H1 (cell line): ENCODE data around the gene SV2C. TPM values are rescaled to one million over a fixed set of nuclear protein-coding genes. Genes with fewer than 3 reads are reported as not detected.

Experiments
- CTCF ChIA-PET: fragments of 300-600 bp; sonication (Branson Sonifier 250); formaldehyde crosslinking; loops from one replicate; lab custom pipeline; 2021; ENCODE audit not compliant: partially characterized antibody; lab: Charles Lee
- POLR2A ChIA-PET: fragments of 300-600 bp; sonication (Branson Sonifier 250); formaldehyde crosslinking; loops from one replicate; lab custom pipeline; 2021; ENCODE audit warnings: inconsistent platforms; ENCODE audit not compliant: partially characterized antibody; lab: Charles Lee
- DNase-seq, 2 experiments: peaks; one replicate each; pipeline versions ENCODE4 v3.0.0 to v3.0.0-alpha.2; 2010 to 2022; ENCODE audit warnings: low spot score in 2 of 2, low read depth in 1 of 2, mixed read lengths in 1 of 2
- FAIRE-seq: peaks from 2 replicates; lab custom pipeline; 2011; peaks lifted over from hg19 to GRCh38; lab: Jason Lieb, UNC
- H2AFZ ChIP-seq: 2 replicates; pipeline ENCODE4 v1.8.1; 2012; ENCODE audit warnings: low read length, inconsistent platforms
- H2AK5ac ChIP-seq: 2 replicates; pipeline ENCODE4 v1.6.1; 2013; ENCODE audit warnings: low read depth, low read length
- H2BK120ac ChIP-seq: replicated peaks from 2 replicates; pipeline ENCODE3; 2013; ENCODE audit warnings: low read depth, low read length, inconsistent platforms
- H2BK12ac ChIP-seq: 2 replicates; pipeline ENCODE4 v1.6.1; 2013; ENCODE audit warnings: low read depth, low read length
- H2BK15ac ChIP-seq: 2 replicates; pipeline ENCODE4 v1.6.1; 2013; ENCODE audit warnings: low read length
- H2BK20ac ChIP-seq: 2 replicates; pipeline ENCODE4 v1.6.1; 2013; ENCODE audit warnings: low read length
- H2BK5ac ChIP-seq: 2 replicates; pipeline ENCODE4 v1.6.1; 2013; ENCODE audit warnings: low read depth, low read length
- H3K14ac ChIP-seq: 2 replicates; pipeline ENCODE4 v1.6.1; 2013; ENCODE audit warnings: inconsistent platforms; ENCODE audit not compliant: insufficient read length
- H3K18ac ChIP-seq: 2 replicates; pipeline ENCODE4 v1.6.1; 2013; ENCODE audit warnings: low read length; ENCODE audit errors: extremely low read depth
- H3K23ac ChIP-seq: 2 replicates; pipeline ENCODE4 v1.6.1; 2013; ENCODE audit warnings: inconsistent platforms; ENCODE audit not compliant: insufficient read length
- H3K23me2 ChIP-seq: 2 replicates; pipeline ENCODE4 v1.6.1; 2013; ENCODE audit warnings: low read depth, low read length
- H3K27ac ChIP-seq: 2 replicates; pipeline ENCODE4 v1.6.1; 2011; ENCODE audit warnings: low read depth, low read length, inconsistent platforms
- H3K27me3 ChIP-seq, 4 experiments: replicated peaks in 1 of 4; 1 replicate in 1 of 4; 2 replicates in 3 of 4; pipeline versions ENCODE4 v1.6.1 to v1.8.1; 2011 to 2013; ENCODE audit warnings: low read length in 3 of 4, mild to moderate bottlenecking in 3 of 4, inconsistent platforms in 2 of 4, mixed read lengths in 2 of 4, moderate library complexity in 1 of 4; ENCODE audit not compliant: control insufficient read depth in 3 of 4, insufficient read depth in 3 of 4; ENCODE audit errors: extremely low read depth in 1 of 4
- H3K36me3 ChIP-seq, 4 experiments: 2 replicates each; pipeline versions ENCODE4 v1.6.1 to v1.8.1; 2011 to 2013; ENCODE audit warnings: mild to moderate bottlenecking in 4 of 4, low read length in 3 of 4, moderate library complexity in 2 of 4, control low read depth in 1 of 4, inconsistent platforms in 1 of 4; ENCODE audit not compliant: insufficient read depth in 4 of 4, control insufficient read depth in 2 of 4
- H3K4ac ChIP-seq: replicated peaks from 2 replicates; pipeline ENCODE3; 2013; ENCODE audit warnings: low read length, low read depth, mixed read lengths, inconsistent platforms; ENCODE audit not compliant: insufficient read length
- H3K4me1 ChIP-seq, 4 experiments: replicated peaks in 1 of 4; 1 replicate in 1 of 4; 2 replicates in 3 of 4; pipeline versions ENCODE4 v1.6.1 to v1.8.1; 2011 to 2013; ENCODE audit warnings: low read length in 3 of 4, inconsistent platforms in 2 of 4, mixed read lengths in 1 of 4; ENCODE audit not compliant: insufficient read depth in 4 of 4, control insufficient read depth in 3 of 4
- H3K4me2 ChIP-seq, 2 experiments: 2 replicates each; pipeline versions ENCODE4 v1.6.1 to v1.8.1; 2011 to 2013; ENCODE audit warnings: low read depth in 2 of 2, low read length in 2 of 2, control low read depth in 1 of 2, inconsistent platforms in 1 of 2, mild to moderate bottlenecking in 1 of 2; ENCODE audit not compliant: insufficient read depth in 1 of 2
- H3K4me3 ChIP-seq, 4 experiments: fragments of 200-600, 300-600 bp in 1 of 4; sonication (generic), shearing (Covaris generic), sonication (Bioruptor Twin) in 1 of 4; 2 replicates each; pipeline versions ENCODE4 v1.5.1 to v1.8.1; 2011 to 2016; ENCODE audit warnings: low read length in 4 of 4, low read depth in 3 of 4, control low read depth in 2 of 4, inconsistent platforms in 2 of 4, mild to moderate bottlenecking in 2 of 4, mixed read lengths in 1 of 4, moderate library complexity in 1 of 4; ENCODE audit not compliant: insufficient read depth in 2 of 4; ENCODE audit errors: extremely low read depth in 1 of 4
- H3K56ac ChIP-seq: replicated peaks from 2 replicates; pipeline ENCODE3; 2013; ENCODE audit warnings: low read depth, mild to moderate bottlenecking, mixed read lengths, low read length, inconsistent platforms; ENCODE audit not compliant: insufficient read length
- H3K79me1 ChIP-seq: 2 replicates; pipeline ENCODE4 v1.6.1; 2013; ENCODE audit warnings: low read depth, low read length, control low read depth
- H3K79me2 ChIP-seq, 2 experiments: 2 replicates each; pipeline versions ENCODE4 v1.6.1 to v1.8.1; 2012 to 2013; ENCODE audit warnings: low read length in 2 of 2, mild to moderate bottlenecking in 2 of 2, inconsistent platforms in 1 of 2; ENCODE audit not compliant: insufficient read depth in 2 of 2, control insufficient read depth in 1 of 2
- H3K9ac ChIP-seq, 4 experiments: replicated peaks in 1 of 4; 1 replicate in 1 of 4; 2 replicates in 3 of 4; pipeline versions ENCODE4 v1.6.1 to v1.8.1; 2011 to 2013; ENCODE audit warnings: low read depth in 3 of 4, low read length in 3 of 4, control low read depth in 2 of 4, mild to moderate bottlenecking in 2 of 4, moderate library complexity in 2 of 4, inconsistent platforms in 1 of 4; ENCODE audit errors: extremely low read depth in 1 of 4
- H3K9me3 ChIP-seq, 2 experiments: 2 replicates each; pipeline versions ENCODE4 v1.6.1 to v1.8.1; 2012 to 2013; ENCODE audit warnings: mild to moderate bottlenecking in 2 of 2, moderate library complexity in 2 of 2, control low read depth in 1 of 2, inconsistent platforms in 1 of 2, low read depth in 1 of 2, low read length in 1 of 2, mixed read lengths in 1 of 2; ENCODE audit not compliant: insufficient read depth in 2 of 2
- H4K20me1 ChIP-seq, 2 experiments: replicated peaks in 1 of 2; 2 replicates each; pipeline versions ENCODE3 to v1.8.1; 2011 to 2013; ENCODE audit warnings: inconsistent platforms in 2 of 2, low read length in 2 of 2, mild to moderate bottlenecking in 1 of 2; ENCODE audit not compliant: insufficient read depth in 2 of 2, control insufficient read depth in 1 of 2
- H4K5ac ChIP-seq: 2 replicates; pipeline ENCODE4 v1.6.1; 2013; ENCODE audit warnings: low read length, low read depth, mixed read lengths, inconsistent platforms; ENCODE audit not compliant: insufficient read length
- H4K8ac ChIP-seq: 2 replicates; pipeline ENCODE4 v1.8.0; 2013; ENCODE audit warnings: mild to moderate bottlenecking, moderate library complexity, low read length, inconsistent platforms; ENCODE audit not compliant: insufficient read depth; ENCODE audit errors: extremely low read depth
- H4K91ac ChIP-seq: replicated peaks from 2 replicates; pipeline ENCODE3; 2013; ENCODE audit warnings: low read length, mixed read lengths, inconsistent platforms; ENCODE audit not compliant: insufficient read length
- CBX5 ChIP-seq: fragments of 300-800, 300-1000 bp; sonication (generic); IDR thresholded peaks from 2 replicates; pipeline ENCODE4 v1.7.1; 2016; ENCODE audit warnings: antibody characterized with exemption, low read length, low read depth
- RAD21 ChIP-seq, 2 experiments: IDR thresholded peaks in 1 of 2; conservative IDR thresholded peaks in 1 of 2; 2 replicates each; pipeline ENCODE4 v1.6.1; 2011; ENCODE audit warnings: low read depth in 2 of 2, low read length in 2 of 2, improper control_type of control experiment in 1 of 2, inconsistent platforms in 1 of 2, mild to moderate bottlenecking in 1 of 2, moderate library complexity in 1 of 2
- polyA plus RNA-seq, 7 experiments: library from polyadenylated mRNA; depleted of rRNA in 3 of 7; stranded (reverse) in 5 of 7; unstranded in 2 of 7; fragments of >200 nt in 5 of 7; fragments of 200-250 nt in 2 of 7; gene quantifications; 1 replicate in 5 of 7; 2 replicates in 1 of 7; 4 replicates in 1 of 7; pipeline versions ENCODE4 v1.2.1 to v1.2.3, GENCODE V29; 2011 to 2013; ENCODE audit warnings: missing spikeins in 2 of 7, mixed read lengths in 2 of 7
- total RNA-seq: library from RNA; stranded (reverse); fragmentation: NEBNext Ultra II Directional; extraction: Animal tissue kit (Norgen Biotek cat#: 25700); gene quantifications from 2 replicates; pipeline ENCODE4 v1.2.1, GENCODE V29; 2021

SV2C gene
- total and polyA plus RNA-seq, 2 of the 8 experiments (the other 6 are each of a cell fraction or from before 2014, with no cell fraction given), result 0.08 to 0.24 TPM

DNA sequence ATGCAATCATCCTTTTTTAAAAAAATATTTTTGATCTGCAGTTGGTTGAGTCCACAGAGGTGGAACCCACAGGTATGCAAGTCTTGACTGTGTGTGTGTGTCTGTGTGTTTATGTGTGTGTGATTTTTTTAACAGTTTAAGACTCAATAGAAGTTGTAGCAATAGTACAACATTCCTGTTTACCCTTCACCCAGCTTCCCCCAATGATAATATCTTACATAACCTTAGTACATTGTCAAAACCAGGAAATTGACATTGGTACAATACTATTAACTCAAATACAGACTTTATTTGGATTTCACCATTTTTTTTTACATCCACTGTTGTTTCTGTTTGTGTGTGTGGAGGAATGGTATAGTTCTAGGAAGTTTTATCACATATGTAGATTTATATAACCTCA, 81.8 kb downstream of the SV2C start:
- Histone ChIP-seq H2BK5ac (no peak overlapping the region), H4K20me1 (no peaks in the 10 kb centered on the region), H4K5ac (no peak overlapping the region), H3K56ac (no peak overlapping the region), H2AFZ (no peak overlapping the region), H3K14ac (no peak overlapping the region), H3K27ac (no peak overlapping the region), H2BK20ac (no peak overlapping the region), H3K27me3 (no peaks in the 10 kb centered on the region), H2BK15ac (no peak overlapping the region), H2AK5ac (no peak overlapping the region), H3K9ac (no peak overlapping the region), H3K9me3 (peaks cover 0 to 2% of the 10 kb centered on the region in 2 experiments; a peak in 1 of 4 replicates), H3K79me1 (no peaks in the 10 kb centered on the region), H3K4ac (no peak overlapping the region), H2BK12ac (no peak overlapping the region), H4K91ac (no peak overlapping the region), H3K23ac (no peak overlapping the region), H3K23me2 (no peaks in the 10 kb centered on the region), H2BK120ac (no peak overlapping the region), H3K4me1 (no peaks in the 10 kb centered on the region), H3K4me2 (no peak overlapping the region), H3K36me3 (no peaks in the 10 kb centered on the region), H3K79me2 (no peaks in the 10 kb centered on the region), H3K4me3 (no peak overlapping the region), H3K18ac (no peak overlapping the region), H4K8ac (no peak overlapping the region)
- no peak for FAIRE-seq
- DNase-seq, result no peak
- ChIA-PET CTCF (interaction anchor here (0.6 to 5.0 kb wide), 2 partner anchors 10 to 38 kb away, joined by 3 to 38 read pairs; no protein-coding TSS in a partner anchor), POLR2A (no interaction called here)
- TF ChIP-seq RAD21 (IDR thresholded peaks at IDR 0.05 in 1 of 2, conservative IDR thresholded peaks at IDR 0.05 in 1 of 2; ENCODE audit: low read depth in 2 of 2, low read length in 2 of 2), result no peak
- no peak for TF ChIP-seq CBX5
